HTERT RPE-1 (cell line): ENCODE measurements around the gene ILKAP.

Source experiments
- in situ Hi-C: fragments of 300-500 bp; cut with MboI; formaldehyde crosslinking; loops from 4 replicates; pipeline ENCODE4 v1.14.3; 2020; ENCODE audit warnings: low sequenced_read_pairs

Gene ILKAP

GRCh38 chr2:238152771-238153688 lies 50.5 kb downstream of the ILKAP start:
- in situ Hi-C loops: no loop called here

- in situ Hi-C loops: no loop called here
Measured at GRCh38 chr2:238151628-238152235, 51.8 kb downstream of the ILKAP start.

GRCh38 chr2:238151205-238151604 lies 52.3 kb downstream of the ILKAP start:
- in situ Hi-C loops: no loop called here

GRCh38 chr2:238150686-238151085 lies 52.8 kb downstream of the ILKAP start:
- in situ Hi-C loops: no loop called here

GRCh38 chr2:238149841-238150572 lies 53.5 kb downstream of the ILKAP start:
- in situ Hi-C loops: no loop called here

- in situ Hi-C loops: no loop called here
Measured at GRCh38 chr2:238148981-238149380, 54.5 kb downstream of the ILKAP start.

GRCh38 chr2:238146884-238147544 lies 56.5 kb downstream of the ILKAP start:
- in situ Hi-C loops: no loop called here

GRCh38 chr2:238145851-238146250 lies 57.6 kb downstream of the ILKAP start:
- in situ Hi-C loops: no loop called here

GRCh38 chr2:238145046-238145445 lies 58.4 kb downstream of the ILKAP start:
- in situ Hi-C loops: no loop called here

- in situ Hi-C loops: no loop called here
Measured at GRCh38 chr2:238144262-238144661, 59.2 kb downstream of the ILKAP start.

GRCh38 chr2:238143239-238143951 lies 60.1 kb downstream of the ILKAP start:
- in situ Hi-C loops: no loop called here

GRCh38 chr2:238142382-238143205 lies 60.9 kb downstream of the ILKAP start:
- in situ Hi-C loops: no loop called here

GRCh38 chr2:238141541-238142318 lies 61.8 kb downstream of the ILKAP start:
- in situ Hi-C loops: no loop called here

- in situ Hi-C loops: no loop called here
Measured at GRCh38 chr2:238140721-238141540, 62.6 kb downstream of the ILKAP start.

GRCh38 chr2:238140040-238140439 lies 63.5 kb downstream of the ILKAP start:
- in situ Hi-C loops: no loop called here

GRCh38 chr2:238139196-238140039 lies 64.1 kb downstream of the ILKAP start:
- in situ Hi-C loops: no loop called here
